ENCODE results near the gene SYPL2. TPM values are rescaled to one million over a fixed set of nuclear protein-coding genes. Genes with fewer than 3 reads are reported as not detected.

Gene SYPL2
- total RNA-seq, 1 experiment from 2014 or later = 1.3 TPM

GRCh38 chr1:109509176-109510134 lies 43.1 kb downstream of the SYPL2 start, which contains the start of gene AMIGO1:
Gene AMIGO1, minus strand, starts transcription at chr1:109509727. Its CDS starts 815 bp downstream, at chr1:109508912.
- peak; percentile 62 for ATAC-seq
- intact Hi-C loops (cut with micrococcal nuclease) = no loop called here
- RAD21 ChIA-PET (ENCODE audit: low non-redundant PET in 1 of 2, low total read pairs in 2 of 2, uncharacterized antibody in 2 of 2, unreplicated experiment in 2 of 2) = no interaction called here
- H3K9me3 ChIP-seq (ENCODE audit: control insufficient read depth in 1 of 2, insufficient read depth in 1 of 2, low read depth in 1 of 2, low read length in 2 of 2) = no peaks in the 10 kb centered on the region
- 0 out of 2 replicates have a peak within 1 kb of the TSS, but pooled peaks have one; percentile 20 for H3K9ac ChIP-seq (ENCODE audit: low read length)
- no TSS peak for BruUV-seq (replicated peaks)
- no peaks in the 10 kb centered on the region; the same call in 1 of the 2 replicates for H3K9me2 ChIP-seq (ENCODE audit: insufficient read depth)
- peak within 1 kb of the TSS; percentile 68 for H3K4me2 ChIP-seq (ENCODE audit: low read length)
- H3K4me1 ChIP-seq (ENCODE audit: control insufficient read depth in 1 of 2, insufficient read depth in 2 of 2, low read length in 2 of 2) = peaks cover 0 to 5% of the 10 kb centered on the region in 2 experiments; a peak in 2 of 4 replicates
- peaks cover 7% of the 10 kb centered on the region; the same call in 1 of the 2 replicates for H3K27me3 ChIP-seq (ENCODE audit: insufficient read depth, low read length)
- H3K36me3 ChIP-seq (ENCODE audit: control insufficient read depth in 1 of 2, insufficient read depth in 2 of 2, low read length in 2 of 2) = no peaks in the 10 kb centered on the region
- peak within 1 kb of the TSS; percentile 22 to 38; a peak in 2 of 4 replicates for H3K4me3 ChIP-seq (replicated peaks in 1 of 2; ENCODE audit: low read depth in 1 of 2, low read length in 2 of 2)
- H3K79me2 ChIP-seq (ENCODE audit: insufficient read depth, low read length) = no peaks in the 10 kb centered on the region
- CTCF ChIA-PET = interaction anchor here (0.6 to 1.7 kb wide), 2 partner anchors 22 to 308 kb away, joined by 3 to 5 read pairs; no protein-coding TSS in a partner anchor
- no peaks in the 10 kb centered on the region for H4K20me1 ChIP-seq (ENCODE audit: insufficient read depth)
- H2AFZ ChIP-seq (ENCODE audit: low read depth, low read length, poor library complexity, severe bottlenecking) = peak within 1 kb of the TSS; percentile 39
- TF ChIP-seq REST (IDR thresholded peaks at IDR 0.05; ENCODE audit: low read depth) = no peak
- TF ChIP-seq JUND (IDR thresholded peaks at IDR 0.05) = no peak
- TF ChIP-seq SIN3A (IDR thresholded peaks at IDR 0.05; ENCODE audit: low read depth) = no peak
- TF ChIP-seq POLR2A (IDR thresholded peaks at IDR 0.05; ENCODE audit: borderline replicate concordance, extremely low read depth, insufficient read depth, insufficient read length) = no peak
- DNase-seq (ENCODE audit: low read depth, low spot score) = no peak
- no peak within 1 kb of the TSS for H3K27ac ChIP-seq (ENCODE audit: low read depth, low read length)
- POLR2A ChIA-PET = no interaction called here
